Stimulated activated CD8-positive, alpha-beta memory T cell treated with anti-CD3 and anti-CD28 coated beads, Interleukin-7, amount 100 ng/mL, for 4 hours (primary cell): Measurements from ENCODE around the gene PRKCB.

Experiments
- DNase-seq, 2 donors: peaks; one replicate each; pipeline ENCODE4 v3.0.0-alpha.2; 2020; ENCODE audit warnings: low read depth in 2 of 2

PRKCB gene

GRCh38 chr16:23966597-23967394 lies 131.0 kb downstream of the PRKCB start:
- no peak for DNase-seq

- DNase-seq, result no peak
These were observed 132.0 kb downstream of the PRKCB start for GRCh38 chr16:23967775-23968174.

GRCh38 chr16:23968176-23968575 lies 132.4 kb downstream of the PRKCB start:
- no peak for DNase-seq

GRCh38 chr16:23969468-23970297 lies 133.9 kb downstream of the PRKCB start:
- DNase-seq, result no peak

GRCh38 chr16:23974223-23974622 lies 138.4 kb downstream of the PRKCB start:
- DNase-seq, result no peak

GRCh38 chr16:23975293-23975692 lies 139.5 kb downstream of the PRKCB start:
- no peak for DNase-seq

GRCh38 chr16:23976091-23976490 lies 140.3 kb downstream of the PRKCB start:
- no peak for DNase-seq

- no peak for DNase-seq
These were observed 140.7 kb downstream of the PRKCB start for GRCh38 chr16:23976524-23976923.

GRCh38 chr16:23979441-23979840 lies 143.7 kb downstream of the PRKCB start:
- DNase-seq, result no peak

- no peak for DNase-seq
These were observed 144.2 kb downstream of the PRKCB start for GRCh38 chr16:23979982-23980381.

GRCh38 chr16:23981429-23982399 lies 145.9 kb downstream of the PRKCB start:
- DNase-seq, result no peak

GRCh38 chr16:23986455-23986854 lies 150.7 kb downstream of the PRKCB start:
- no peak for DNase-seq

- no peak for DNase-seq
These were observed 151.7 kb downstream of the PRKCB start for GRCh38 chr16:23987443-23987842.

GRCh38 chr16:23990507-23990906 lies 154.7 kb downstream of the PRKCB start:
- DNase-seq, result no peak

GRCh38 chr16:23991066-23991465 lies 155.3 kb downstream of the PRKCB start:
- no peak for DNase-seq

- no peak for DNase-seq
These were observed 158.8 kb downstream of the PRKCB start for GRCh38 chr16:23994615-23995014.

GRCh38 chr16:23996258-23996955 lies 160.6 kb downstream of the PRKCB start:
- DNase-seq, result no peak

- no peak for DNase-seq
These were observed 163.0 kb downstream of the PRKCB start for GRCh38 chr16:23998771-23999170.

- no peak for DNase-seq
These were observed 163.9 kb downstream of the PRKCB start for GRCh38 chr16:23999663-24000062.

- no peak for DNase-seq
These were observed 165.9 kb downstream of the PRKCB start for GRCh38 chr16:24001710-24002109.

GRCh38 chr16:24002619-24003018 lies 166.8 kb downstream of the PRKCB start:
- no peak for DNase-seq
